ENCODE measurements around the gene TMEM190. TPM values are rescaled to one million over a fixed set of nuclear protein-coding genes. Genes with fewer than 3 reads are reported as not detected.
A peak's percentile ranks its signal among the peaks of the same experiment; 100 is the strongest.
"Not testable (repeated sequence)": the region's sequence is repeated elsewhere in the genome, so short reads cannot be mapped to it uniquely, and the experiment has no call there.

Gene TMEM190
- total RNA-seq (2014; rRNA removed; shearing (Covaris generic)): not detected in 2 replicates

DNA sequence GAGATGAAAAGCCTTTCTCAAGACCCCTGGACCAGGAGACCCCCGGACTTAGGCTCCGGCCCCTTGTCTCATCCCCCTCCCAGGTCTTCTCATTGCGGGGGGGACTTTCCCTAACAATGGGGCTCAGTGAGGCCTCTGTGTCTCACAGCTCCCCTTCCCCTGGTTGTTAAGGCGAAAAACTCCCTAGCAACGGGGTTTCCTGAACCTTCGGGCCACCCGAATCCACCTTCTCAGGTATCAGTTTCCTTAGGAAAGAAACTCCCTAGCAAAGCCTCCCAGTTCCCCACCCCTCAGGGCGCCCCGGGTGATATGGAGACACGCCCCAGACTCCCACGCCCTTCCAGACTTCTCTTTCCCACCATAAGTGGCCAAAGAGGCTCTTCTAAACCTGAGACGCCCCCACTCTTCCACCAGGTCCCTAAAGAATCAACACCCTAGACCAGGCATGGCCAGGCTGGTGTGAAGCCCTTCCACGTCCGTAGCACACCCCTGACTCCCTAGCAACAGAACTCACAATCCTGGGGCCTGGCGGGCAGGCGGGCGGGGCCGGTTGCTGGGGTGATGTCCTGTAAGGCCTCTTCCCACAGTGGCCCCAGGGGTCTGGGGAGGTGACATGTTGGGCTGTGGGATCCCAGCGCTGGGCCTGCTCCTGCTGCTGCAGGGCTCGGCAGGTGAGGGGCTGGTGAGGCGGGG is at the start of gene TMEM190:
TSS of gene TMEM190 (plus strand) at position 586 of the 693 bp plus-strand sequence. CDS start at position 614, 28 bp downstream.
- H3K4me3 ChIP-seq: peak within 1 kb of the TSS; percentile 61
- H3K27ac ChIP-seq: peak within 1 kb of the TSS; percentile 66
- no peaks in the 10 kb centered on the region for H3K9me3 ChIP-seq (replicated peaks)
- H3K27me3 ChIP-seq: no peaks in the 10 kb centered on the region
- DNase-seq: no peak
- H3K36me3 ChIP-seq: no peaks in the 10 kb centered on the region
- peaks cover 58% of the 10 kb centered on the region for H3K4me1 ChIP-seq

- H3K36me3 ChIP-seq, DNase-seq: not testable (repeated sequence)
Measured at GRCh38 chr19:55328774-55329318, 47.8 kb upstream of the TMEM190 start.

DNA sequence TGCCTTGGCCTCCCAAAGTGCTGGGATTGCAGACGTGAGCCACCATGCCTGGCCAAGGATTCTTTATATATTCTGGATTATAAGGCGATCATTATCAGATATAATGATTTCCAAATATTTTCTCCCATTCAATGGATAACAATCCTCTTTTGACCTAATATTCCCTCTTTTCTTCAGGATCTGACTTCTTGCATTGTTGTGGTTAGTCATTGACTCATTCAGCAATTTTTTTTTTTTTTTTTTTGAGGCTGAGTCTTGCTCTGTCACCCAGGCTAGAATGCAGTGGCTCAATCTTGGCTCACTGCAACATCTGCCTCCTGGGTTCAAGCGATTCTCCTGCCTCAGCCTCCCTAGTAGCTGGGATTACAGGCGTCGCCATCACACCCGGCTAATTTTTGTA is 46.8 kb upstream of the TMEM190 start:
- H3K36me3 ChIP-seq; H3K27ac ChIP-seq; H3K9me3 ChIP-seq (replicated peaks); H3K4me1 ChIP-seq; H3K4me3 ChIP-seq; H3K27me3 ChIP-seq; DNase-seq: not testable (repeated sequence)

More at GRCh38 chr19:55328774-55329318, 47.8 kb upstream of the TMEM190 start:
- H3K27ac ChIP-seq; H3K4me3 ChIP-seq; H3K27me3 ChIP-seq; H3K9me3 ChIP-seq (replicated peaks); H3K4me1 ChIP-seq: not testable (repeated sequence)

- Histone ChIP-seq H3K4me1 (no peaks in the 10 kb centered on the region), H3K4me3 (no peak overlapping the region), H3K27ac (no peak overlapping the region), H3K9me3 (replicated peaks) (no peaks in the 10 kb centered on the region), H3K27me3 (no peaks in the 10 kb centered on the region), H3K36me3 (no peaks in the 10 kb centered on the region)
- no peak for DNase-seq
Measured at GRCh38 chr19:55333870-55334269, 42.8 kb upstream of the TMEM190 start.

DNA sequence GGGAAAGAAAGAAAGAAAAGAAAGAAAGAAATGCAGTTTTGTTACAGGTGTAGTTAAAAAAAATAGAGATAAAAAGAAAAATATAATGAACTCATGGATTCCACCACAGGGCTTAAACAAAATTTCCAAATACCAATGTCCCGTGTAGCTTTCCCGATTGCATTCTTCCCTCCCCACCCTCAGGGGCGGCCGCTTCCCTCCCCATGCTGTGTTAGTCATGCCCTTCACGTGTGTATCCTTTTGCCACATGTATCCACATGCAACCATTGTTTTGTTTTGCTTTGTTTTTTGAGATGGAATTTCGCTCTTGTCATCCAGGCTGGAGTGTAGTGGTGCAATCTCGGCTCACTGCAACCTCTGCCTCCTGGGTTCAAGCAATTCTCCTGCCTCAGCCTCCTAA is 40.5 kb upstream of the TMEM190 start:
- DNase-seq: no peak
- no peaks in the 10 kb centered on the region for H3K4me1 ChIP-seq
- no peaks in the 10 kb centered on the region for H3K27me3 ChIP-seq
- no peaks in the 10 kb centered on the region for H3K9me3 ChIP-seq (replicated peaks)
- H3K27ac ChIP-seq: no peak overlapping the region
- no peak overlapping the region for H3K4me3 ChIP-seq
- H3K36me3 ChIP-seq: no peaks in the 10 kb centered on the region

DNA sequence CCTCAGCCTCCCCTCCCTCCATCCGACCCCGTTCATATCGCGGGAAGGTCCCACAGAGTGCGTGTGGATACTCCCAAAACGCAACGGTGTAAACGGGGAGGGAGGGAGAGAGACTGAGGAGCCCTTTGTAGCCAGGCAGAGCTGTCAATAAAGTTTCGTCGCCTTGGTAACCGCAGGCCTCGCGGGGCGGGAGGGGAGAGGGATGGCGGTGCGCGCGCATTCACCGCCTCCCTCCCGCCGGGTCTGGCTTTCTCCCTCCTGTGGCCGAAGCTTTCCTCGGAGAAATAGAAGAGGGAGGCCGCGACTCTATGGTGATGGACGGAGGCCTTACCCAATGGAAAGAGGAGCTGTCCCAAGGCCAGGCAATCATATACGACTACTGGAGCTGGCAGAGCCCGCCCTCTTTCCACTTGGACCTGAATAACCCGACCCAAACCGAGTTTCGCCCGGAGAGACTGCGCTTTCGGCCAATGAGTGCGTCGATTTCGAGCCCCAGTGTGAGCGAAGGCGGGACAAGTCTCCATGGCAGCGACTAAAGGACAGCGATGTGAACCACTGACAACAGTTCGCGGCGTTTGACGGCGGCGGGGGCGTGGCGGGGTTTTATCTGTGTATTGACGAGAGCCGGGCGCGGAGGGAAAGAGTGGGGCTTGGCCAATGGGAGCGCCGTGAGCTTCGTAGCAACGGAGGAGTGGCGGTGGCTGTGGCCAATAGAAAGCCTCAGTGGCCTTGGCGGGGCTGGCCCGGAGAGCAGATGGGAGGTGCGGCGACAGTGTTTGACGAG is 37.3 kb upstream of the TMEM190 start, which contains the start of gene KMT5C:
TSS of gene KMT5C (plus strand) at position 772 of the 784 bp plus-strand sequence. CDS start 2,061 bp downstream, outside the sequence.
- no peaks in the 10 kb centered on the region for H3K27me3 ChIP-seq
- peaks cover 4% of the 10 kb centered on the region; the same call in 1 of the 2 replicates for H3K36me3 ChIP-seq
- DNase-seq: peak; percentile 100
- H3K9me3 ChIP-seq (replicated peaks): no peaks in the 10 kb centered on the region
- peaks cover 12% of the 10 kb centered on the region for H3K4me1 ChIP-seq
- peak within 1 kb of the TSS; percentile 91 for H3K27ac ChIP-seq
- peak within 1 kb of the TSS; percentile 73 for H3K4me3 ChIP-seq

DNA sequence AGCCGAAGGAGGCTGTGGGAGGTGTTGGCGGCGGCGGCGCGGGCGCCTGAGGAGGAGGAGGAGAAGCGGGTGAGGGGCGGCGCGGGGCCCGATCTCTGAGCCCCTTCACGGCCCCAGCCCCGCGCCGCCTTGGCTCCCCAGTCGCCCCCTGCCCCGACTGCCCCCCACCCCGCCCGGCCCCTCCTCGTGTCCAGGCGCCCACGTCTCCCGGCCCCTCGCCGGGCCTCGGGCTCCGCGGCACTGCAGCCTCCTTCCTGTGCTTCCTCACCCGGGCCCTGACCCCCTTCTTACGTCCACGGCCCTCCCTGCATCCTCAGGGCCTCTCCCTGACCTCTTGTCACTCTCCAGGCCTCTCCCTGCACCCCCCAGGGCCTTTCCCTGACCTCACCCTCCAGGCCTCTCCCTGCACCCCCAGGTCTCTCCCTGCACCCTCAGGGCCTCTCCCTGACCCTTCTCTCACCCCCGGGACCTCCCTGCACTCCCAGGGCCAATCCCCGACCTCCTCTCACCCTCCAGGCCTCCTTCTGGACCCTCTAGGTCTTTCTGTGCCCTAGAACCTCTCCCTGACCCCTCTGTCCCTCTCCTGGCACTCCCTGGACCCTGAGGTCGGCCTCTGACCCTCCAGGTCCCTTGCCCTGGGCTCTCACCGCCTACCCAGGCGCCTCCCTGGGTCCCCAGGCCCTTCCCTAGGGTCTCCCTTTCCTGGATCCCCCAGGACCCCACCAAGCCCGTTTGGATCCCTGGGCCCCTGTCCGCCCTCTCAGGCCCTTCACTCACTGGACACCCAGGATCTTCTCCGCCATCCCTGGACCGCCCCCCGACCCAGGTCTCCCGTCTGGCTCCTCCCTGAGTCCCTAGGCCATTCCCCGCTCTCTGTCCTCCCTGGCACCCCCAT is 36.5 kb upstream of the TMEM190 start:
- peak overlapping the region; percentile 73 for H3K4me3 ChIP-seq
- peaks cover 21% of the 10 kb centered on the region for H3K4me1 ChIP-seq
- no peaks in the 10 kb centered on the region for H3K9me3 ChIP-seq (replicated peaks)
- peak overlapping the region; percentile 51 for H3K27ac ChIP-seq
- no peaks in the 10 kb centered on the region for H3K27me3 ChIP-seq
- peak; percentile 35 to 43 for DNase-seq
- H3K36me3 ChIP-seq: peaks cover 4% of the 10 kb centered on the region; the same call in 1 of the 2 replicates

DNA sequence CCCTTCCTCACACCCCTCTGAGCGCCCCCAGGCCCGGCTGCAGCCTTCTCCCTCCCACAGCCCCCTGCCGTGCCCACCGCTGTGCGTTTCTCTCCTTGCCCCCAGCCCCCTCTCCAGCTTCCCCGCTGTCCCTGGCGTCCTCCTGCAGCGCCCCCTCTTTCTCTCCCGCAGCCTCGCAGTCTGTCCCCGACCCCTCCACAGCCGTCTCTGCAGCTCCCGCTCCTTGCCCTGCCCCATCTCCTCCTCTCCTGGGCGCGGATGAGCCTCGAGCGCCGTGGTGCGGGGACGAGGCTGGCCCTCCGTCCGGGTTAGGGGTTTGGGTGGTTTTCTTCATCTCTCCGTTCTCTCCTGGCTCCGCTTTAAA is 35.9 kb upstream of the TMEM190 start:
- Histone ChIP-seq H3K27ac (peak overlapping the region; percentile 51; the same call in 1 of the 2 replicates), H3K4me3 (peak overlapping the region; percentile 73), H3K36me3 (peaks cover 4% of the 10 kb centered on the region; the same call in 1 of the 2 replicates), H3K9me3 (replicated peaks) (no peaks in the 10 kb centered on the region), H3K27me3 (no peaks in the 10 kb centered on the region), H3K4me1 (peaks cover 27% of the 10 kb centered on the region)
- peak; percentile 63 for DNase-seq

DNA sequence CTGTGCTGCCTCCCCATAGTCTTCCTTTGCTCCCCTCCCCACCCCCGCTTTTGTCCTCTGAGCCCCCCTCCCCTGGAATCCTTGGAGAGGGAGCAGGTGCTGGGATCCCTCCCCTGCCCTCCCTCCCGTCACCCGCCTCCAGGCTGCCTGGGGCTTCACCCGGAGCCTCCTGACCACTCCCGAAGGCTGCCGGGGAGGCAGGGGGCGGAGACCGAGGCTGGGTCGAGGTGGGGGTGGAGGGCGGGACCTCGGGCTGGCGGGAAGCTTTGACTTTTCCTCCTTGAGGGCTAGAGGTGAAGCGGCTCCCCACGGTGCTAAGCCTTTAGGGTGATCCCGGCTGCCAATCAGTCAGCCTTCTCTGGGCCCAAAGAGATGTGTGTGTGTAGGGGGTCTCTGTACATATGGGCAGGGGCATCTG is 35.4 kb upstream of the TMEM190 start:
- DNase-seq: peak; percentile 83 to 86
- peaks cover 4% of the 10 kb centered on the region for H3K36me3 ChIP-seq
- H3K9me3 ChIP-seq (replicated peaks): no peaks in the 10 kb centered on the region
- peak overlapping the region; percentile 51; the same call in 1 of the 2 replicates for H3K27ac ChIP-seq
- peak overlapping the region; percentile 73 for H3K4me3 ChIP-seq
- H3K27me3 ChIP-seq: no peaks in the 10 kb centered on the region
- peaks cover 31% of the 10 kb centered on the region for H3K4me1 ChIP-seq

GRCh38 chr19:55341595-55342531 is 34.8 kb upstream of the TMEM190 start:
- Histone ChIP-seq H3K4me1 (peaks cover 31% of the 10 kb centered on the region), H3K36me3 (peaks cover 4% of the 10 kb centered on the region), H3K27ac (no peak overlapping the region), H3K27me3 (no peaks in the 10 kb centered on the region), H3K4me3 (peak overlapping the region; percentile 73), H3K9me3 (replicated peaks) (no peaks in the 10 kb centered on the region)
- no peak for DNase-seq

- H3K9me3 ChIP-seq (replicated peaks): no peaks in the 10 kb centered on the region
- peak overlapping the region; percentile 16; the same call in 1 of the 2 replicates for H3K27ac ChIP-seq
- H3K4me1 ChIP-seq: peaks cover 31% of the 10 kb centered on the region
- peak; percentile 92 to 93 for DNase-seq
- H3K27me3 ChIP-seq: no peaks in the 10 kb centered on the region
- H3K4me3 ChIP-seq: no peak overlapping the region
- H3K36me3 ChIP-seq: peaks cover 7% of the 10 kb centered on the region
Measured at GRCh38 chr19:55344444-55344843, 32.2 kb upstream of the TMEM190 start.

- Histone ChIP-seq H3K27me3 (no peaks in the 10 kb centered on the region), H3K9me3 (replicated peaks) (no peaks in the 10 kb centered on the region), H3K4me3 (no peak overlapping the region), H3K36me3 (peaks cover 9% of the 10 kb centered on the region), H3K4me1 (peaks cover 31% of the 10 kb centered on the region), H3K27ac (no peak overlapping the region; the same call in 1 of the 2 replicates)
- no peak for DNase-seq
Measured at GRCh38 chr19:55345101-55345817, 31.4 kb upstream of the TMEM190 start.

Measured in SJCRH30 (cell line).